NCI-H2081 (cell line): ENCODE measurements around the gene NIBAN1.

Source experiments
- DNase-seq, 2 experiments: peaks; one replicate each; lab custom pipeline; 2025; lab: John Stamatoyannopoulos, UW

Gene NIBAN1

DNA sequence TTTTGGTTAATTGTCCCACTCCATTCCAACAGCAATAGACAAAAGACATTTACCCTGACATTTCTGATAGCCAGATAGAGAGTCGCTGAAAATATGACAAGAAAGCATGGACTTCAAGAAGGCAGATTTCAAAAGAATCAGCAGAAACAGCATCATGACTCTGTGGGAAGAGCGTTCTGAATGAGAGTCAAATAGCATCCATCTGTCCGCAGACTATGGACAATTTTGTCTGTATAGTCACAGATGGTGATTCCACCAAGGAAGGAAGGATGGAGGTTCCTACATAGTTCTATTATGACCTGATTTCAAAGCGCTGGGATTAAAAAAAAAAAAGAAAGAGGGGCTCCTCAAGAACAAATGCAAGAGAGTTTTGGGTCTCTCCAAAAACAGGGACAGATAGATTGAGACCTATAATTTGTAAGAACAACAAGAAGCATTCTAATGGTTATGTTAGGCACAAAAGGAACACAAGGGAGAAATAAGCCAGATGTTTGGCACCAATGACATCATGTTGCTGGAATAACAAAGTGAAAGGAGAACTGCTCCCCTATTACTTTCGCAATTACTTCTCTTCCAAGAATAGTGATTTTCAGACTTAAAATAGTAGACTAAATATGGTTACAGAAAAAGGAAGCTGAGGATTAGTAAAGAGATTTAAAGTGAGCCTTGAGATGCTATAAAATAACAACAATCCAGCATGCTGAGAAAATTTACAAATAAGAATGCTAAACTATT is 28.5 kb downstream of the NIBAN1 start:
- no peak for DNase-seq

DNA sequence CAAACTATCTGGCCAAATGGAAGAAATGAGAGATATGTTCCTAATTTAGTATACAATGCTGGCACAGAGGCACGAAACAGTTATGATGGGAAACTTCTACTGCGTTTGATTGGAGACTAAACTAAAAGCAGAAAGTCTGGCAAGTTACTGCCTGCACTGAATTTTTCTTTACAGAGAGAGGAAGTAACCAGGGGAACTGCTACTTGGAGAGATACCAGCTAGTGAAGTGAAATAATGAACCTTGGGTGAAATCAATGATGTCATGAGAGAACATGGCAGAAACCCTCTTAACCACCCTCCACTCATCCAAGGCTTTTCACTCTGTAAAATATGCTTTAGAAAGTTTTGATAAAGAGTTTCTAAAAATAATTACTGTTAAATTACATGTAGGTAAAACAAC is 29.3 kb downstream of the NIBAN1 start:
- no peak for DNase-seq

DNA sequence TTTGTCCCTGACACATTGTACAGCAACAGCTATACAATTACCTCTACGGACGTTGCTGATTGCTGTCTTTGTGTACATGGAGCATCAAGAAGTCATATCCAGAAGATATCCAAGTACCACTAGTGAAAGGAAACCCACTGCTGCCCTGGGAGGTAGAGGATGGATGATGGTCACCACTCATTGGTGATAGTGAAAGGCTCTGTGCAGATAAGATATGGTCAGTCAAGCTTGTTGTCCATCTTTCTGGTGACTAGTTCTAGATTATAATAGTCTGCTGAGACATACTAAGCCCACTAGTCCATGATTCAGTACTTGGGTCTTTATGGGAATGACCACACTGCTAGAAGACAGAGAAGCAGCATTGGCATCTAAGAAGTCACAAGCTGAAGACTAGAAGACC is 30.3 kb downstream of the NIBAN1 start:
- DNase-seq: no peak

DNA sequence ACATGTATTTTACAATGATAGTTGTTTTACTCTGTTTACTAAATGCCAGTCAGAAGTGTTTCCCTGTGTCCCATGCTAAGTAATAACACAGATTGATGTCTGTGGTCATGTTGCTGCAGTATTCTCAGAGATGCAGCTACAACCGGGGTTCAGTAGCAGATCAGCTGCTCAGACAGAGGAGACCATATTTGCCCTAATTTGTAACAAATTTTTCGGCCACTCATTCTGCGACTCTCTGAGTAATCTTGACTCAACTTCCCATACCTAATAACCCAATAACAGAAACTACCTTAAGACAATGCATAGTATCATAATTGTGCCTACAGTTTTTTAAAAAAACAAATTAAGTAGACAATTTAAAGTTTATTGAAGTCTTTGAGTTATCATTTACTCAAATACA is 32.6 kb downstream of the NIBAN1 start:
- DNase-seq: no peak

DNA sequence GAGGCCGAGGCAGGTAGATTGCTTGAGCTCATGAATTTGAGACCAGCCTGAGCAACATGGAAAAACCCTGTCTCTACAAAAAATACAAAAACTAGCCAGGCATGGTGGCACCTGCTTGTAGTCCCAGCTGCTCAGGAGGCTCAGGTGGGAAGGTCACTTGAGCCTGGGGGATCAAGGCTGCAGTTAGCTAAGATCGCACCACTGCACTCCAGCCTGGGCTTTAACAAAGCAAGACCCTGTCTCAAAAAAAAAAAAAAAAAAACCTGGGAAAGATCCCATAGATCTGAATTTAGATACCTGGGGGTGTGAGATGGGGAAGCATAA is 32.9 kb downstream of the NIBAN1 start:
- no peak for DNase-seq

DNA sequence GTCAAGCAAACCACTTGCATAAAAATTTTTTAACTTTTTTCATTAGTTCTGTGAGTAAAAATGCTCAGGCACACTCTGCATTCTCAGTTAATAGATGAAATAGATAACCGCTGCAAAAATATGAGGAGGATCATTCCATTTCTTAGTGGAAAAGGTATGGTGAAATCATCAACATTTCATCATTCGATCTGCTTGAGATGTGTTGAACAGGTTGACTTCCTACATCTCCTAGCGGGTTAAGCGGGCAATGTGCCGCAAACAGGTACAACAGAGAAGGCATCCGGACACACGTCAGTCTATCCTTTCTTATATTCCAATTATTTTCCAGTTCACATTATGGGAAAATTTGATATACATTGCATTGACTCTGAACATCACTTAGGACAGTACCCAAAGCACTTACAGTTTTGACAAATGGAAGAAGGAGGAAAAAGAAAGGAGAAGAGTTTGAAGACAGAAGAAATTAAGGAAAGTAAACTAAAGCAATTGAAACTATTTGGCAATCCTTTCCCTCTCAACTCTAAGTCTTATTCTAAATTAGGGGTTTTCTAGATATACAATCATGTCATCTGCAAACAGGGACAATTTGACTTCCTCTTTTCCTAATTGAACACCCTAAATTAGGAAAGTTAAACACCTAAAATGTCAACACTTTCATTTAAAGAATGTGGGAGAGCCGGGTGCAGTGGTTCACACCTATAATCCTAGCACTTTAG is 33.5 kb downstream of the NIBAN1 start:
- no peak for DNase-seq

DNA sequence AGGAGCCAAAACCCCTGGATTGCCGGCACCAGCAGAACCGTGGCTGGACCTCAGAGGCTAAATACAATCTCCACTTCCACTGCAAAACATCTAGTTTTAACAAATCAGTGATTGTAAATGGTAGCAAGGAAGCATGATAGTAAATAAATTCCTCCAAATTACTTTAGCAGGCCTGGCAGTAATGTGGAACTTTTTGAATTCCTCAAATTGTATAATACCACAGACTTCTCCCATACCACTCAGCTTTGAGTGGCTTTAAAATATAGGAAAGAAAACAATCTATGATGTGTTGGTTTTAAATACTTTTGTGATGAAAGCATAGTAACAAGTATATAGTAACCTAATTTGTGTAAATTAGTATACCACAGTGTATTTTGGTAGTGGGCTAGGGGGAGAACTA is 34.1 kb downstream of the NIBAN1 start:
- DNase-seq: no peak

DNA sequence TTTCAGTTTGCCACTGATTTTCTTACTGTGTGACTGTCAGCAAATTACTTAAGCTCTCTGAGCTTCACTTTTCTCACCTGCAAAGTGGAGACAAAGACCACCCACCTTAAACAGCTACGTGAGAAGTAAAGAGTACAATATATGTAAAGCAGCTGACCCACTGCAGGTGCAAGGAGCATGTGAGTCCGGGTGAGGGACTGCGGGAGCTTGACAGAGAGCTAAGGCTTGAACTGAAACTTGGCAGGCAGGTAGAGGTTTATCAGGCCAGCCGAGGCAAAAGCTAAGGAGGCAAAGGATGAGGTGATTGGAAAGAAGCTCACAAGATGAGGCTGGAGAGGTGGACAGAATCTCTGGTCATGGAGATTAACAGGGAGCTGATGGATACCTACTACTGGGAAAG is 36.6 kb downstream of the NIBAN1 start:
- no peak for DNase-seq

DNA sequence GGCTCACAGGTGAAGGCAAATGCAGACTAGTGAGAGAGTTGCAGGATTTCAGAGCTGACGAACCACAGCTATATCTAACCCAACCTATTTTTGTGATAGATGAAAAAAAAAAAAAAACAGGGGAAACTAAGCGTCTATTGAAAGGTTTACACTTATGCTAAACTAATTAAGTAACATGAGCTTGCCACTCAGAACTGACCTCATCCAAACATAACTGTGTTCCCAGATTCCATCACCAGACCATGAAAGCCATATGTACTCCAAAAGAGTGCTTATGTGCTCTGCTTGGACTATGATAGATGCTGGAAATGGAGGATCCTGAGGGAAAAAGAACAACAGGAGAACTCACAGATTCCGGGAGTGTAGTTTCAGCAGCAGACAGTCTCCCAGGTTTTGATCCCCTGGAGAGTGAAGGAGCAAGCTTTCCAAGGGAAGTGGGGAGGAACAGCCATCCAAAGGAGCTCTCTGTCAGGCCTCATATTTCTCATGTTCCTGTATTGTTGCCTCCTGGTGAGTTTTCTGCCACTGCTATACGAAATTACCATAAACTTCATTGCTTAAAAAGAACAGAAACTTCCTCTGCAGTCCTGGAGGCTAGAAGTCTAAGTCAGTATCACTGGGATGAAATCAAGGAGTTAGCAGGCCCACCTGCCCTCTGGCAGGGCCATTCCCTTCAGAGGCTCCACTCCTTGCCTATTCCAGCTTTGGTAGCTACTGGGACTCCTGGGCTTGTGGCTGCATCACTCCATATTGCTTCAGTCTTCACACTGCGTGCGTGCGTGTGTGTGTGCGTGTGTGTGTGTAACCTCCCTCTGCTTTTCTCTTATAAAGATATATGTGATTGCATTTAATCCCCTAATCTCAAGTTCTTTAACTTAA is 38.1 kb downstream of the NIBAN1 start:
- DNase-seq: no peak

DNA sequence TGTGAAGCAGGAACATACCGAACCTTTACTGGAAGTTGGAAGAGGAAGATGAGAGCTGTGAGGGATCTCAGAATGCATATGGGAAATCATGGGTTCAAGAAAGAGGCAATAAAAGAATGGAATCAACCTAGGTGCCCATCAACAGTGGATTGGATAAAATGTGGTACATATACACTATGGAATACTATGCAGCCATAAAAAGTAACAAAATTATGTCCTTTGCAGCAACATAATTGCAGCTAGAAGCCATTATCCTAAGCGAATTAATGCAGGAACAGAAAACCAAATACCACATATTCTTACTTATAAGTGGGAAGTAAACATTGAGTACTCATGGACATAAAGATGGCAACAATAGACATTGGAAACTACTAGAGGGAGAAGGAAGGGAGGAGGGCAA is 40.4 kb downstream of the NIBAN1 start:
- no peak for DNase-seq

DNA sequence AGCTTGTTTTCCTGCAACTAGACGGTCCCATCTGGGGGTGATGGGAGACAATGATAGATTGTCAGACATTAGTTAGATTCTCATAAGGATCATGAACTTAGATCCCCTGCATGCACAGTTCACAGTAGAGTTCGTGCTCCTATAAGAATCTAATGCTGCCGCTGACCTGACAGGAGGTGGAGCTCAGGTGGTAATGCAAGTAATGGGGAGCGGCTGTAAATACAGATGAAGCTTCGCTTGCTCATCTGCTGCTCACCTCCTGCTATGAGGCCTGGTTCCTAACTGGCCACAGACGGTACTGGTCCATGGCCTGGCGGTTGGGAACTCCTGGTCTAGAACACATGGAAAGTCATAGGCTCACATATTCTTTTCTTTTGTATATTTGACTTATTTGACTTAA is 42.0 kb downstream of the NIBAN1 start:
- no peak for DNase-seq

DNA sequence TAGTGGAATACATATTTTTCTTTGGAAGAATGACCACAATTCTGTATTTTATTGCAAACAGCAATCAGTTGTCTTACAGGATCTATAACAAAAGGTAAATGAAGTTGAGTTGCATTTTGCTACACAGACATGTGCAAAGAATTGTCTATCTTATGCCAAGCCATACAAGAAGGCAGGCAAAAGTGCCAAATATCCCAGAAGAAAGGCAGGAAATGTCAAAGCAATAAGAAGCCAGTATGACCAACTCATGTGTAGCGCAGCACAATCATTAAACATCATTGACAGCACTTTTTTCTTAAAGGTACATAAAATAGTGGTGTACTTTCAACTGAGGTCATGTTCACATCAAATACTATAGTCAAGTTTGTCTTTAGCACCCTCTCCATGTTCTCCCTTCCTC is 42.7 kb downstream of the NIBAN1 start:
- no peak for DNase-seq

DNA sequence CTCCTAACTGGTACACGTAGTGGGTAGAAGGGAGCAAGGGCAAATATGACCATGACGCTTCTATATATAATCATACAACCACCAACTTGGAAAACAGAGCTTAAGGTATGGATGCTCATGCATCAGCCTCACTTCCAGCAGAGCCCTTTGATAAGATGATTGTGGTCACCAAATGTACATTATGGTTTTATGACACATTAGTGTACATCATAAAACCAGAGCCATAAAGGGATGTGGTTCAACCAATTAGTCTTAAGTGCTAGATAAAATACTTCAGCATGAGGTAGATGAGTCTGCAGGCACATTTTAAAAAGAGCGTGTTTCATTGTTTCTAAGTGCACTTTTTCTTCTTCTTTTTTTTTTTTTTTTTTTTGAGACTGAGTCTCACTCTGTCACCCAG is 43.7 kb downstream of the NIBAN1 start:
- DNase-seq: no peak

DNA sequence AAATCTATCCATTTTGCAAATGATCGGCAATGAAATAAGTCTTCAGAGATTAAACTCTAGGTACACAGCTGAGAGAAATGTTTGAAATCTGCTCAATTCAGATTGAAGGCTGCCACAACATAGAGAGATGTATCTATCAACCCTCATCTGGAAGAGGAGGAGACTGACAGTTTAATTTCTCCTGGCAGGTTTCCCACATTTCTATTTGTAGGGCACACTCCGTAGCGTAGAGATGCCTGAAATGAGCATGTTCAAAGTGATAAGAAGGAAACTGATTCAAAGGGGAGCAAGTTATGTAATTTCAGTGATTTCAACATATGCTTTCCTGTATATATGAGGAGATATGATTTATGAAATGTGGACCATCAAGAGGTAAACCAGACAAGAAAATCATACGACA is 44.1 kb downstream of the NIBAN1 start:
- DNase-seq: no peak

DNA sequence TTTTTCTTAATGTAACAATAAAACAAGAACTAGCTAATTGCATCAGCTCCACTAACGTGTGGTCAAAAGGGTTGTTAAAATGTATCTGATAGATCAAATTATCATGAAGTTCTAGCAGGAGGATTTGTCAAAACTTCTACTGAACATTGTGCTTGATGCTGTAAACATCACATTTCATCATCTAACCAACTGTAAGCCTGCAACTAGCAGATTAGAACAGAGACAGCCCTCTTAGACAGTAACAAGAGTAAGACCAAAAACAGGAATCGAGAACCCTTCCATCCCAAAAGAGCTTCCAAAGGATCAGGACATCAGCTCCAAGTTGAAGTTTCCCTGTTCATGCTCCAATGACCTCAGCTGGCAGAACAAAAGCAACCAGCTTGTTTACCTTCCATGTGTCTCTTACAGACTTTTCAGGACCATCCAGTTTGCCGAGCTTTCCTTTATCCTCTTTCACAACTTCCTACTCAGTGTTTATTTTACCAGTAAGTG is 44.6 kb downstream of the NIBAN1 start:
- no peak for DNase-seq

DNA sequence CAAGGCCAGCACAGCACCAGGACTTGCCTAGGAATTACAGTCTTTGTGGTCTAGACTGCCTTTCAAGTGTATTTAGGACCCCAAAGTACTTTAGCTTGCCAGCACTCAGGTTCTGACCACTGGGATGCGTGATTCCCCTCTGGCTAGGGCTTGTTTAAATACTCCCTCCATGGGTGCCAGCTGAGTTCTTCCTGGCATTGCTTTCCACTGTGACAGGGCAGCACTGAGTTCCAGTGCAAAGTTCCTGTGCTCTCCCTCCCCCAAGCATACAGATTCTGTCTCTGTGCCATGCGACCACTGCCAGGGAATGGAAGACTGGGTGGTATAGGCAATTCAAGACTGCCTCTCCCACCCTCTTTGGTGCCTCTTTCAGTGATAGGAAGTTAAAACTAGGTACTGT is 45.9 kb downstream of the NIBAN1 start:
- DNase-seq: no peak
